Body of pancreas (tissue), 4 donors: ENCODE results near the gene CD44.

Source experiments
- CTCF ChIP-seq, 7 experiments: fragments of 450-650 bp in 4 of 7; fragments of 200-600 bp in 3 of 7; sonication (generic) in 3 of 7; IDR thresholded peaks; one replicate each; pipeline ENCODE4 v1.5.1; 2016 to 2019; ENCODE audit warnings: antibody characterized with exemption in 7 of 7
- POLR2A ChIP-seq, 3 donors: fragments of 450-650 bp; IDR thresholded peaks; one replicate each; pipeline ENCODE4 v1.6.1; 2016; ENCODE audit warnings: antibody characterized with exemption in 3 of 3, mild to moderate bottlenecking in 2 of 3

DNA sequence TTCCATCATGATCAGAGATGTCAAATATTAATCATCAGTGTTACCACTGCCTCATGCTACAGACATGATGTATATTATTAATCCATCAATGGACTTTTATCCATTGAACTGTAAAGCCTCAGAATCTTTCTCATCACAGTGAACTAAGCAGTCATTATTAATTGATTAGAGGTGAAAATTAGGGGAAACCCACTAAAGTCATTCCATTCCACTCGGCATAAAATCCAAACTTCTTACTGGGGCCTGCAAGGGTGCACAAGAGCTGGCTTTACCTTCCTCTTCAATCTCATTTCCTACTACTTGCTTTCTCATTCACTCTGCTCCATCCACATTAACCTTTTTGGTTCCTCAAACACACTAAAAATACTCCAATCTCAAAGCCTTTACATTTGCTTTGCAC, 7.9 kb upstream of the CD44 start:
- TF ChIP-seq CTCF (IDR thresholded peaks at IDR 0.05) (no peak), POLR2A (IDR thresholded peaks at IDR 0.05) (no peak)
